Mammary epithelial cell (primary cell): ENCODE data around the gene TAF1B.

Experiments used
- EZH2 ChIP-seq: IDR thresholded peaks from 2 replicates; pipeline ENCODE4 v1.6.1; 2012; ENCODE audit warnings: low read length, inconsistent platforms, borderline replicate concordance
- TF ChIP-seq, protein P1 (sequence below), 2 donors: IDR thresholded peaks in 1 of 2; conservative IDR thresholded peaks in 1 of 2; 2 replicates each; pipeline ENCODE4 v1.5.1; 2011 to 2012; ENCODE audit warnings: inconsistent platforms in 2 of 2, low read length in 2 of 2, mild to moderate bottlenecking in 2 of 2, control low read depth in 1 of 2, low read depth in 1 of 2; ENCODE audit not compliant: insufficient read depth in 1 of 2; ENCODE audit errors: extremely low read depth in 1 of 2

DNA sequence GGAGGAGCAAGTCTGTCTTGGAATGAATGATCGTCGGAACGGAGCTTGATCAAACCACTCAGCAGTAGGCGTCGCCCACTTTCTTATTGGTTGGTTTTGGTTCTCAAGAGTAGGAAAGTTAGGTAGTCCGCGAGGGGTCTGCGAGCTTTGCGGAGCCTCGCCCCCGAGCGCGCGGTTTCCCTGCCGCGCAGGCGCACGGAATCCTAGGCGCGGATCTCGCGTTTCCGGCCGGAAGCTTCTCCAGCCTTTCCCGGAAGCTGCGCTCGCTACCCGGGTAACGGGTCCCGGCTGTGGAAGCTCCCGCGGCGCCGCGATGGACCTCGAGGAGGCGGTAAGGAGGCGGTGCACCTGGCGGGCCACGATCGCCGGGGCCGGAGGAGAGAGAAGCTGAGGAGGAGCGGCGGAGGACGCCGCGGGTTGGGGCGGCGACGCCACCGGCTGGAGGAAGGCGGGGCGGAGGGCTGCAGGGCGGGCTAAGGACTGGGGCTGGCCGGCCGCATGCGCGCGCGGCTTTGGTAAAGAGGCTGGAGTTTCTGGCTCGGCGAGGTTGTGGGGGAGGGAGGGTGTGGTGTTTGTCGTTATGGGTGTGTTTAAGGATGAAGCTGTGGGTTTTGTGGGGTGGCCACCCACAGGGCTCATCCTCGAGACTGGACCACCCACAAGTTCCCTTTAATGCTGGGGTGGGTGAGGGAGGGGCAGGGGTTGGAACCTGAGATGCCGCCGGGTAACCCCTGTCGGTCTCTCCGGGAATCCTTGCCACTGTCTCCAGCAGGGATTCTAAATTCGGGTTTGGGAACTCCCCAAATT, at the start of gene TAF1B:
- TF ChIP-seq EZH2 = no peak
- TF ChIP-seq, protein P1, sequence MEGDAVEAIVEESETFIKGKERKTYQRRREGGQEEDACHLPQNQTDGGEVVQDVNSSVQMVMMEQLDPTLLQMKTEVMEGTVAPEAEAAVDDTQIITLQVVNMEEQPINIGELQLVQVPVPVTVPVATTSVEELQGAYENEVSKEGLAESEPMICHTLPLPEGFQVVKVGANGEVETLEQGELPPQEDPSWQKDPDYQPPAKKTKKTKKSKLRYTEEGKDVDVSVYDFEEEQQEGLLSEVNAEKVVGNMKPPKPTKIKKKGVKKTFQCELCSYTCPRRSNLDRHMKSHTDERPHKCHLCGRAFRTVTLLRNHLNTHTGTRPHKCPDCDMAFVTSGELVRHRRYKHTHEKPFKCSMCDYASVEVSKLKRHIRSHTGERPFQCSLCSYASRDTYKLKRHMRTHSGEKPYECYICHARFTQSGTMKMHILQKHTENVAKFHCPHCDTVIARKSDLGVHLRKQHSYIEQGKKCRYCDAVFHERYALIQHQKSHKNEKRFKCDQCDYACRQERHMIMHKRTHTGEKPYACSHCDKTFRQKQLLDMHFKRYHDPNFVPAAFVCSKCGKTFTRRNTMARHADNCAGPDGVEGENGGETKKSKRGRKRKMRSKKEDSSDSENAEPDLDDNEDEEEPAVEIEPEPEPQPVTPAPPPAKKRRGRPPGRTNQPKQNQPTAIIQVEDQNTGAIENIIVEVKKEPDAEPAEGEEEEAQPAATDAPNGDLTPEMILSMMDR (conservative IDR thresholded peaks at IDR 0.05 in 1 of 2, IDR thresholded peaks at IDR 0.05 in 1 of 2; ENCODE audit: extremely low read depth in 1 of 2, insufficient read depth in 1 of 2, low read depth in 1 of 2, low read length in 2 of 2) = peak; percentile 26 to 57
